Central memory CD8-positive, alpha-beta T cell (primary cell): Measurements from ENCODE around the gene NIT1.

Source experiments
- ATAC-seq: fragments of 150-1000 bp; cut with Tn5 transposase; replicated peaks from 2 replicates; pipeline ENCODE4 v1.10.0; 2022; ENCODE audit warnings: mild to moderate bottlenecking, moderate FRiP score, moderate number of reproducible peaks; ENCODE audit not compliant: poor library complexity, severe bottlenecking; ENCODE audit errors: extremely low read depth
- DNase-seq, 2 donors: peaks; one replicate each; pipeline ENCODE4 v3.0.0; 2021; ENCODE audit warnings: low spot score in 2 of 2
- H3K27ac Mint-ChIP-seq: one replicate; pipeline ENCODE4 v1.8.0; 2022; ENCODE audit warnings: low read depth, mild to moderate bottlenecking, moderate library complexity, mixed read lengths
- H3K27me3 Mint-ChIP-seq: one replicate; pipeline ENCODE4 v1.8.0; 2022; ENCODE audit warnings: mixed read lengths
- H3K36me3 Mint-ChIP-seq: one replicate; pipeline ENCODE4 v1.8.0; 2022; ENCODE audit warnings: mild to moderate bottlenecking, moderate library complexity, mixed read lengths; ENCODE audit not compliant: insufficient read depth
- H3K4me1 Mint-ChIP-seq: one replicate; pipeline ENCODE4 v1.8.0; 2022; ENCODE audit warnings: mixed read lengths
- H3K4me3 Mint-ChIP-seq: one replicate; pipeline ENCODE4 v1.8.0; 2022; ENCODE audit warnings: mild to moderate bottlenecking, moderate library complexity, mixed read lengths
- H3K9me3 Mint-ChIP-seq: one replicate; pipeline ENCODE4 v1.8.0; 2022; ENCODE audit warnings: mixed read lengths

NIT1 gene

DNA sequence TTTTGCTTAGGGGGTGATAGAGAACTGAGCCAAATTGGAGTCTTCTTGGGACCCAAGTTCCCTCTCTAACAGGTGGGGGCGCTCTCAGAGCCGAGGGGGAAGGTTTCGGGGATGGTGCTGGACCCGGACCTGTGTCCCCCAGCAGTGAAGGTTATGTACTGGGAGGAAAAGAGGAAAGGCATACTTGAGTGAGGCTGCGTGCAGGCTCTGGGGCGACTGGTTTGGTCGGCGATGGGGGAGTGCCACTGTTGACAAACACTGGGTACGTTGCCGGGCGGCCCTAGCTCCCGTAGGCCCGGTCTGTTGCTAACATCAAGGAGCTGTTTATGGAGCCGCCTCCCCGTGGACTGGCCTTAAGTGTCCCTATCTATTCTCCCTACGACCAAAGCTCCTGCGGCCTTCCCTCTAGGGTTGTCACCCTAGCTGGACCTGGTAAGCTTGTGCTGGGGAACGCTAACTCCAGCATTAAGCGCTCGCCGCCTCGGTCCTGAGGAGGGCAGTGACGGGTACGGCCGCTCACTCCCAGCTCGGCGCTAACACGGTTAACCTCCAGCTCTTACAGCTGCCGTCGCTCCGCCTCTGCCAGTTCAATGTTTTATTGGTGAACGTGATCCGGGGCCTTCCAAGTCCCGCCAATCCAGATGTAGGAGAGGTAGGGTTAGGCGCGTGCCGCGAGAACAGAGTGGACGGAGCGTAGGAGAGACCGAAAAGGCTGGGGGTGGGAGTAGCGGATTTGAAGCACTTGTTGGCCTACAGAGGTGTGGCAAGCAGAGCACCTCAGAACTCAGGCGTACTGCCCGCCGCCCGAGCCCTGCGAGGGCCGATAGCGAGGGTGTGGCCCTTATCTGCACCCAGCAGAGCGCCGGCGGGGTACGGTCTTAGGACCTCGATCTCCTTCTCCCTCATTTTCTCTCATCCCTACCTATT is 48.1 kb downstream of the NIT1 start, which contains the start of gene PPOX:
Gene PPOX (plus strand): TSS at position 685 of the 927 bp plus-strand sequence. CDS start 422 bp downstream, outside the sequence.
- DNase-seq (peak; percentile 85 to 90), ATAC-seq (peak; percentile 92)
- Mint-ChIP-seq H3K4me3 (peak within 1 kb of the TSS; percentile 76), H3K36me3 (peaks cover 20% of the 10 kb centered on the region), H3K4me1 (peaks cover 55% of the 10 kb centered on the region), H3K9me3 (no peaks in the 10 kb centered on the region), H3K27me3 (no peaks in the 10 kb centered on the region), H3K27ac (peak within 1 kb of the TSS; percentile 98)

DNA sequence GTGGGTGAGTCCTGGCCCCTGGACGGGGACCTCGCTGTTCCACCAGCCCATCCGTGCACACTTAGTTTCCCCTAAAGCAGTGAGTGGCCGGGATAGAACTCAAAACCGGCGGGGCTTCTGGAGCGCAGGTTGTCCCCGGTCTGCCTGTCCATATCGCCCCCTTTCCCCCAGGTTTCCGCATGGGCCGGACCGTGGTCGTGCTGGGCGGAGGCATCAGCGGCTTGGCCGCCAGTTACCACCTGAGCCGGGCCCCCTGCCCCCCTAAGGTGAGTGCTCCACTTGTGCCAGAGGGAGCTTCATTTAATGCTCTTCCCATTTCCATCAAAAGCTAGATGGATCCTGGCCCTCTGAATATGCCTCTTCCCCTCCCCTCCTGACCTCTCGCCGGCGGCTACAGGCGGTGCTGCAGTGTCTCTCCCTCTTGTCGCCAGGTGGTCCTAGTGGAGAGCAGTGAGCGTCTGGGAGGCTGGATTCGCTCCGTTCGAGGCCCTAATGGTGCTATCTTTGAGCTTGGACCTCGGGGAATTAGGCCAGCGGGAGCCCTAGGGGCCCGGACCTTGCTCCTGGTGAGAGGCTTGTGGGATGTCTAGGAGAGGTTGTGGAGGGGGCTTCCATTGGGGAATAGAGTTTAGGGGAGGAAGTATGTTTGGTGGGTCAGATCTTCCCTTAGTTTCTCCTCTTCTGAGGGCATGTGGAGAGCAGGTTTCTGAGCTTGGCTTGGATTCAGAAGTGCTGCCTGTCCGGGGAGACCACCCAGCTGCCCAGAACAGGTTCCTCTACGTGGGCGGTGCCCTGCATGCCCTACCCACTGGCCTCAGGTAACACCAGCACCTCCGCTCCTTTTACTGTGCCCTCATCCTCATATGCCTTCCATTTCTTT is 49.0 kb downstream of the NIT1 start:
- peaks cover 53% of the 10 kb centered on the region for H3K4me1 Mint-ChIP-seq
- peak overlapping the region; percentile 98 for H3K27ac Mint-ChIP-seq
- H3K9me3 Mint-ChIP-seq: no peaks in the 10 kb centered on the region
- ATAC-seq (no peak), DNase-seq (no peak)
- H3K4me3 Mint-ChIP-seq: peak overlapping the region; percentile 76
- no peaks in the 10 kb centered on the region for H3K27me3 Mint-ChIP-seq
- peaks cover 29% of the 10 kb centered on the region for H3K36me3 Mint-ChIP-seq

DNA sequence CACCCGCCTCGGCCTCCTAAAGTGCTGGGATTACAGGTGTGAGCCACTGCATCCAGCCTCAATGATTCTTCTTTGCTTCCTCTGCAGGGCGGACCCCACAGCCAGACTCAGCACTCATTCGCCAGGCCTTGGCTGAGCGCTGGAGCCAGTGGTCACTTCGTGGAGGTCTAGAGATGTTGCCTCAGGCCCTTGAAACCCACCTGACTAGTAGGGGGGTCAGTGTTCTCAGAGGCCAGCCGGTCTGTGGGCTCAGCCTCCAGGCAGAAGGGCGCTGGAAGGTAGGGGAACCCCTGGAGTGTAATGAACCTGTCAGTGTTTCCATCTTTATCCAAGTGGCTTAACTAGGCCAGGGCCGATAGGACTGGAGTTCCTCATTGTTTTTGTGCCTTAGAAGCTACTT is 51.0 kb downstream of the NIT1 start:
- no peak overlapping the region for H3K27ac Mint-ChIP-seq
- H3K36me3 Mint-ChIP-seq: peaks cover 41% of the 10 kb centered on the region
- H3K4me3 Mint-ChIP-seq: peak overlapping the region; percentile 76
- no peak for DNase-seq
- H3K4me1 Mint-ChIP-seq: peaks cover 63% of the 10 kb centered on the region
- ATAC-seq: no peak
- no peaks in the 10 kb centered on the region for H3K9me3 Mint-ChIP-seq
- no peaks in the 10 kb centered on the region for H3K27me3 Mint-ChIP-seq
